ENCODE measurements around the gene FN1.

DNA sequence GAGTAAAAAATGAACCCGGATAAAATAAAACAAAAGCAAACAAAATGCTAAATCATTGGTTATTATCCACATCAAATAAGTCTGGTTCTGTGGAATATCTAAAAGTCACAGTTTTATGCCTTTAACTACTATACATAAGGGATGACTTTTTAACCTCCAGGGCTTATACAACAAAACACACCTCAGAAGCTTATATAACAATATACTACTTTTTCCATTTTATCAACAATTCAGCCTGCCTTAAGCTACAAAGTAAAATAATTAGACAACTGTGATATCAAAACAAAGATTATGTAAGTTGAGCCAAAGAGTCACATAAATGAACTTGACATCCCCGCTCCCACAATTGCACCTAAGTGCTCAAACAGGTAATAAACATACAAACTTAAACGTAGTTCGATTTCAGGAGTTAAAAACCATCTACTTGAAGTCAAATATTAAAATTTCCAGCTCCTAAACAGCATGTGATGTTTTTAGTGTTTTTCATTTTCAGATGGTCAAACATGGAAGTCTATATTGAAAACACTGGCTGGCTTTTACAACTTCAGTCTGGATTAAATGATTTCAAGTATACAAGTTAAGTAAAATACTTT, 69.3 kb downstream of the FN1 start:
- TF ChIP-seq, protein P1, sequence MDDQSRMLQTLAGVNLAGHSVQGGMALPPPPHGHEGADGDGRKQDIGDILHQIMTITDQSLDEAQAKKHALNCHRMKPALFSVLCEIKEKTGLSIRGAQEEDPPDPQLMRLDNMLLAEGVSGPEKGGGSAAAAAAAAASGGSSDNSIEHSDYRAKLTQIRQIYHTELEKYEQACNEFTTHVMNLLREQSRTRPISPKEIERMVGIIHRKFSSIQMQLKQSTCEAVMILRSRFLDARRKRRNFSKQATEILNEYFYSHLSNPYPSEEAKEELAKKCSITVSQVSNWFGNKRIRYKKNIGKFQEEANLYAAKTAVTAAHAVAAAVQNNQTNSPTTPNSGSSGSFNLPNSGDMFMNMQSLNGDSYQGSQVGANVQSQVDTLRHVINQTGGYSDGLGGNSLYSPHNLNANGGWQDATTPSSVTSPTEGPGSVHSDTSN (IDR thresholded peaks at IDR 0.05) = no peak
- TF ChIP-seq, protein P2, sequence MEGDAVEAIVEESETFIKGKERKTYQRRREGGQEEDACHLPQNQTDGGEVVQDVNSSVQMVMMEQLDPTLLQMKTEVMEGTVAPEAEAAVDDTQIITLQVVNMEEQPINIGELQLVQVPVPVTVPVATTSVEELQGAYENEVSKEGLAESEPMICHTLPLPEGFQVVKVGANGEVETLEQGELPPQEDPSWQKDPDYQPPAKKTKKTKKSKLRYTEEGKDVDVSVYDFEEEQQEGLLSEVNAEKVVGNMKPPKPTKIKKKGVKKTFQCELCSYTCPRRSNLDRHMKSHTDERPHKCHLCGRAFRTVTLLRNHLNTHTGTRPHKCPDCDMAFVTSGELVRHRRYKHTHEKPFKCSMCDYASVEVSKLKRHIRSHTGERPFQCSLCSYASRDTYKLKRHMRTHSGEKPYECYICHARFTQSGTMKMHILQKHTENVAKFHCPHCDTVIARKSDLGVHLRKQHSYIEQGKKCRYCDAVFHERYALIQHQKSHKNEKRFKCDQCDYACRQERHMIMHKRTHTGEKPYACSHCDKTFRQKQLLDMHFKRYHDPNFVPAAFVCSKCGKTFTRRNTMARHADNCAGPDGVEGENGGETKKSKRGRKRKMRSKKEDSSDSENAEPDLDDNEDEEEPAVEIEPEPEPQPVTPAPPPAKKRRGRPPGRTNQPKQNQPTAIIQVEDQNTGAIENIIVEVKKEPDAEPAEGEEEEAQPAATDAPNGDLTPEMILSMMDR (IDR thresholded peaks at IDR 0.05) = no peak
- no peak for TF ChIP-seq EP300 (IDR thresholded peaks at IDR 0.05)
- TF ChIP-seq POLR2A (IDR thresholded peaks at IDR 0.05; ENCODE audit: low read length) = no peak
- no peak for TF ChIP-seq MYC (IDR thresholded peaks at IDR 0.05; ENCODE audit: borderline replicate concordance, low read length)
- no peak for TF ChIP-seq CHD4 (IDR thresholded peaks at IDR 0.05; ENCODE audit: borderline replicate concordance)

Measured in A549 (cell line).